Measurements from ENCODE around the gene KLHL36.

KLHL36 gene

DNA sequence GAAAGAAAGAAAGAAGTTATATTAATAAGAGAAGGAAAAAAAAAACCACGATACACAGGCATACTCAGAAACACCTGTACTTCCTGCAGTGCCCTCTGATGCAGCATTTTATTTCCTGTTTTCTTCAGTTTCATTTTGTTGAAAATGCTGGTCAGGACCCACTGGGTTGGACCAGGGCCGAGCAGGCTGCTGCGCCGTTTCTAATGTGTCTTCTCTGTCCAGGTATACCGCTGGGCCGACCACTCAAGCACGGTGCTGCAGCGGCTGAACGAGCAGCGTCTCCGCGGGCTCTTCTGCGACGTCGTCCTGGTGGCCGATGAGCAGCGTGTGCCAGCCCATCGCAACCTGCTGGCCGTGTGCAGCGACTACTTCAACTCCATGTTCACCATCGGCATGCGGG, 8.3 kb downstream of the KLHL36 start:
- Histone ChIP-seq H3K9ac (ENCODE audit: low read length in 5 of 5) (no peak overlapping the region), H3K9me3 (ENCODE audit: control insufficient read depth in 5 of 5, low read length in 5 of 5) (no peaks in the 10 kb centered on the region), H3K36me3 (ENCODE audit: control insufficient read depth in 5 of 5, insufficient read depth in 5 of 5, low read length in 5 of 5) (peaks cover 0 to 74% (median 64%) of the 10 kb centered on the region in 5 donors), H3K4me3 (ENCODE audit: low read depth in 1 of 5, low read length in 5 of 5) (no peak overlapping the region), H3K27ac (ENCODE audit: low read depth, low read length) (no peak overlapping the region), H3K4me1 (ENCODE audit: control insufficient read depth in 5 of 5, insufficient read depth in 5 of 5, low read length in 5 of 5) (peaks cover 0 to 20% (median 0%) of the 10 kb centered on the region in 5 donors), H3K27me3 (ENCODE audit: control insufficient read depth in 5 of 5, insufficient read depth in 4 of 5, low read length in 5 of 5) (no peaks in the 10 kb centered on the region)

DNA sequence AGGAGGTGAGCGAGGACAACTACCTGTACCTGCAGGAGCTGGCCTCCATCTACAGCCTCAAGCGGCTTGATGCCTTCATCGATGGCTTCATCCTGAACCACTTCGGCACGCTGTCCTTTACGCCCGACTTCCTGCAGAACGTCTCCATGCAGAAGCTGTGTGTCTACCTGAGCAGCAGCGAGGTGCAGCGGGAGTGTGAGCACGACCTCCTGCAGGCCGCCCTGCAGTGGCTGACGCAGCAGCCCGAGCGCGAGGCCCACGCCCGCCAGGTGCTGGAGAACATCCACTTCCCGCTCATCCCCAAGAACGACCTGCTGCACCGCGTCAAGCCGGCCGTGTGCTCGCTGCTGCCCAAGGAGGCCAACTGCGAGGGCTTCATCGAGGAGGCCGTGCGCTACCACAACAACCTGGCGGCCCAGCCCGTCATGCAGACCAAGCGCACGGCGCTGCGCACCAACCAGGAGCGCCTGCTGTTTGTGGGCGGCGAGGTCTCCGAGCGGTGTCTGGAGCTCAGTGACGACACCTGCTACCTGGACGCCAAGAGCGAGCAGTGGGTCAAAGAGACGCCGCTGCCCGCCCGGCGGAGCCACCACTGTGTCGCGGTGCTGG, 9.0 kb downstream of the KLHL36 start:
- no peak overlapping the region for H3K4me3 ChIP-seq (ENCODE audit: low read depth in 1 of 5, low read length in 5 of 5)
- no peaks in the 10 kb centered on the region for H3K27me3 ChIP-seq (ENCODE audit: control insufficient read depth in 5 of 5, insufficient read depth in 4 of 5, low read length in 5 of 5)
- peaks cover 0 to 77% (median 71%) of the 10 kb centered on the region in 5 donors for H3K36me3 ChIP-seq (ENCODE audit: control insufficient read depth in 5 of 5, insufficient read depth in 5 of 5, low read length in 5 of 5)
- peaks cover 0 to 20% (median 0%) of the 10 kb centered on the region in 5 donors for H3K4me1 ChIP-seq (ENCODE audit: control insufficient read depth in 5 of 5, insufficient read depth in 5 of 5, low read length in 5 of 5)
- no peak overlapping the region for H3K9ac ChIP-seq (ENCODE audit: low read length in 5 of 5)
- H3K9me3 ChIP-seq (ENCODE audit: control insufficient read depth in 5 of 5, low read length in 5 of 5), result no peaks in the 10 kb centered on the region
- no peak overlapping the region for H3K27ac ChIP-seq (ENCODE audit: low read depth, low read length)

DNA sequence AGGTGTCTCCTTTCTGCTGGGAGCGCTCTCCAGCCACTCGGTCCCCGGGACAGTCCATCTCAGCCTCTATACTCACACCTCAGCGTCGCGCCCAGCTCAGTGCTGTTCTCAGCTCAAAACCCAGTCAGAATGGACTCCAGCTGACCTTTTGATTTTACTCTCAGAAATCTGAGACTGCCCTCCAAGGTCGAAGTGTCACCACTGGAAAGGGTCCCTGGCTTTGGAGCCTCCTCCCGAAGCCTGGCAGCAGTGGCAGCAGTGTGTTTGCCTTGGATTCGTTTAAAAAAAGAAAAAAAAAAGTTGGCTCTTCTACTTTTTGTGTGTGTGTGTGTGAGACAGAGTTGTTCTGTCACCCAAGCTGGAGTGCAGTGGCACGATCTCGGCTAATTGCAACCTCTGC, 10.4 kb downstream of the KLHL36 start:
- Histone ChIP-seq H3K9ac (ENCODE audit: low read length in 5 of 5) (no peak overlapping the region), H3K27me3 (ENCODE audit: control insufficient read depth in 5 of 5, insufficient read depth in 4 of 5, low read length in 5 of 5) (no peaks in the 10 kb centered on the region), H3K27ac (ENCODE audit: low read depth, low read length) (no peak overlapping the region), H3K4me1 (ENCODE audit: control insufficient read depth in 5 of 5, insufficient read depth in 5 of 5, low read length in 5 of 5) (peaks cover 0 to 21% (median 2%) of the 10 kb centered on the region in 5 donors), H3K9me3 (ENCODE audit: control insufficient read depth in 5 of 5, low read length in 5 of 5) (no peaks in the 10 kb centered on the region), H3K4me3 (ENCODE audit: low read depth in 1 of 5, low read length in 5 of 5) (no peak overlapping the region), H3K36me3 (ENCODE audit: control insufficient read depth in 5 of 5, insufficient read depth in 5 of 5, low read length in 5 of 5) (peaks cover 3 to 78% (median 75%) of the 10 kb centered on the region in 5 donors)

DNA sequence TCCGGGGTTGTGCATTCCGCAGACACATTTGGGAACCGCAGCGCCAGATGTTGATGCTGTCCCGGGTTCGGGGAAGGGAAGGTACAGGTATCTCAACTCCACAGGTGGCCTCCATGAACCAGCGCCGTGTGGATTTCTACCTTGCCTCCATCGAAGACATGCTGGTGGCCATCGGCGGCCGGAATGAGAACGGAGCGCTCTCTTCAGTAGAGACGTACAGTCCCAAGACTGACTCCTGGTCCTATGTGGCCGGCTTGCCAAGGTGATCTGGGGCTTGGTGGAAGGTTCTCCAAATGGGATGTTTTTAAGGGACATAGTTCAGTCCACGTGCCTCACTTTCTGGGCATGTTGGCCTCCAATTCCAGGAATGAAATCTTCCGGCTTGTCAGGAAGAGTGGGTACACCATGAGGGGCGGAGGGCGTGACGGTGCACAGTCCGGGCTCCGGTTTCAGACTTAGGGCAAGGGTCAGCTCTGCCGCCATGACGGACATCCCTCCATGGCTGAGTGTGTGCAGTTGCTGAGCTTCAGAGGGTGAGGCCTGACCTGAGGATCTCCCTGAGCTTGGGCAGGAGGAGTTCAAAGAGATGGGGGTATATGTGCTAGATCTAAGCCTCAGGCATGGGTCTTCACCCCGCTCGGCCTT, 11.5 kb downstream of the KLHL36 start:
- no peaks in the 10 kb centered on the region for H3K9me3 ChIP-seq (ENCODE audit: control insufficient read depth in 5 of 5, low read length in 5 of 5)
- peaks cover 5 to 84% (median 77%) of the 10 kb centered on the region in 5 donors for H3K36me3 ChIP-seq (ENCODE audit: control insufficient read depth in 5 of 5, insufficient read depth in 5 of 5, low read length in 5 of 5)
- no peak overlapping the region for H3K9ac ChIP-seq (ENCODE audit: low read length in 5 of 5)
- no peak overlapping the region for H3K27ac ChIP-seq (ENCODE audit: low read depth, low read length)
- H3K27me3 ChIP-seq (ENCODE audit: control insufficient read depth in 5 of 5, insufficient read depth in 4 of 5, low read length in 5 of 5), result no peaks in the 10 kb centered on the region
- H3K4me1 ChIP-seq (ENCODE audit: control insufficient read depth in 5 of 5, insufficient read depth in 5 of 5, low read length in 5 of 5), result peaks cover 0 to 16% (median 4%) of the 10 kb centered on the region in 5 donors
- H3K4me3 ChIP-seq (ENCODE audit: low read depth in 1 of 5, low read length in 5 of 5), result no peak overlapping the region

DNA sequence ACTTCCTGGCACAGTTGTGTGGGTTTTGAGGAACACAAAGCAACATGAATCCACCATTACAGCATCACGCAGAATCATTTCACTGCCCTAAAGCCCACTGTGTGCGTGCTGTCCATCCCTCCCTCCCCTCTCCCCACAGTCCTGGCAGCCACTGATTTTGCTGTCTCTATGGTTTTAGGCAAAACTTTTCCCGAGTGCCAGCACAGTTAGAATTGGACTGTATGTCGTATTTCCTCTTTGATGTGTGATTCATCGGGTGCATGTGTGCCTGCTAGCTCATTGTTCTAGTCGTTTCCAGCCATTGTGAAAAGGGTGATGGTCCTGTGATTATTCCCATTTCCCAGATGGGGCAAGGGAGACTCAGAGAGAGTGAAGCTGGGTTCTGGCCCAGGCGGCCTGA, 12.7 kb downstream of the KLHL36 start:
- Histone ChIP-seq H3K4me1 (ENCODE audit: control insufficient read depth in 5 of 5, insufficient read depth in 5 of 5, low read length in 5 of 5) (peaks cover 0 to 7% (median 4%) of the 10 kb centered on the region in 5 donors), H3K4me3 (ENCODE audit: low read depth in 1 of 5, low read length in 5 of 5) (no peak overlapping the region), H3K9ac (ENCODE audit: low read length in 5 of 5) (no peak overlapping the region), H3K9me3 (ENCODE audit: control insufficient read depth in 5 of 5, low read length in 5 of 5) (no peaks in the 10 kb centered on the region), H3K36me3 (ENCODE audit: control insufficient read depth in 5 of 5, insufficient read depth in 5 of 5, low read length in 5 of 5) (peaks cover 5 to 95% (median 87%) of the 10 kb centered on the region in 5 donors), H3K27ac (ENCODE audit: low read depth, low read length) (no peak overlapping the region), H3K27me3 (ENCODE audit: control insufficient read depth in 5 of 5, insufficient read depth in 4 of 5, low read length in 5 of 5) (no peaks in the 10 kb centered on the region)

DNA sequence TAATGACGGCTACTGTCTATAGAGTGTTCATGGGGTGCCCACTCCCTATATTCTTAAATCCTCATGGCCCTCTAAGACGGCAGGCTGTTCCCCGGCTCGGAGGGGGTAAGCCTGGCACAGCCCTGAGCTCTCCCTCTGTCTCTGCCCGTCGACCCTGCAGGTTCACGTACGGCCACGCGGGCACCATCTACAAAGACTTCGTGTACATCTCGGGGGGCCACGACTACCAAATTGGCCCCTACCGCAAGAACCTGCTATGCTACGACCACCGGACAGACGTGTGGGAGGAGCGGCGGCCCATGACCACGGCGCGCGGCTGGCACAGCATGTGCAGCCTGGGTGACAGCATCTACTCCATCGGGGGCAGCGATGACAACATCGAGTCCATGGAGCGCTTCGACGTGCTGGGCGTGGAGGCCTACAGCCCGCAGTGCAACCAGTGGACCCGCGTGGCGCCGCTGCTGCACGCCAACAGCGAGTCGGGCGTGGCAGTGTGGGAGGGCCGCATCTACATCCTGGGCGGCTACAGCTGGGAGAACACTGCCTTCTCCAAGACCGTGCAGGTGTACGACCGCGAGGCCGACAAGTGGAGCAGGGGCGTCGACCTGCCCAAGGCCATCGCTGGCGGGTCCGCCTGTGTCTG, 13.2 kb downstream of the KLHL36 start:
- Histone ChIP-seq H3K27me3 (ENCODE audit: control insufficient read depth in 5 of 5, insufficient read depth in 4 of 5, low read length in 5 of 5) (no peaks in the 10 kb centered on the region), H3K9ac (ENCODE audit: low read length in 5 of 5) (no peak overlapping the region), H3K36me3 (ENCODE audit: control insufficient read depth in 5 of 5, insufficient read depth in 5 of 5, low read length in 5 of 5) (peaks cover 5 to 99% (median 92%) of the 10 kb centered on the region in 5 donors), H3K4me3 (ENCODE audit: low read depth in 1 of 5, low read length in 5 of 5) (no peak overlapping the region), H3K27ac (ENCODE audit: low read depth, low read length) (no peak overlapping the region), H3K4me1 (ENCODE audit: control insufficient read depth in 5 of 5, insufficient read depth in 5 of 5, low read length in 5 of 5) (peaks cover 0 to 7% (median 4%) of the 10 kb centered on the region in 5 donors), H3K9me3 (ENCODE audit: control insufficient read depth in 5 of 5, low read length in 5 of 5) (no peaks in the 10 kb centered on the region)

DNA sequence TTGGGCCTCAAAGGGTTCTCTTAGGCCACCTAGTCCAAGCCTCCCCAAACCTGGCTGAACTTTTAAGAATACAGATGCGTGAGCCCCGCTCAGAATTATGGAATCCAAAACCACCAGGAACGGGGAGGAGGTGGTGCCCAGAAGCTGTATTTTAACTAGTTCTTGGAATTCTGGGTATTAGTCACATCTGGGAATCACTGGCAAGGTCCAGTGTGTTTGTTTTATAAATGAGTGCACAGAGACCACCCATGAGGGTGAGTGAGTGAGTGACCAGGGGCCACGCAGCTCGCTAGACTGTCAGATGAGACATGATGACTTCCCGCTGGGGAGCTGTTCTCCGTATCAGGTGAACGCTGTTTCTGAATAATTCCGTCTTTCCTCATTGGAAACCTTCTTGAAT, 14.2 kb downstream of the KLHL36 start:
- Histone ChIP-seq H3K27me3 (ENCODE audit: control insufficient read depth in 5 of 5, insufficient read depth in 4 of 5, low read length in 5 of 5) (no peaks in the 10 kb centered on the region), H3K36me3 (ENCODE audit: control insufficient read depth in 5 of 5, insufficient read depth in 5 of 5, low read length in 5 of 5) (peaks cover 5 to 91% (median 84%) of the 10 kb centered on the region in 5 donors), H3K27ac (ENCODE audit: low read depth, low read length) (no peak overlapping the region), H3K9me3 (ENCODE audit: control insufficient read depth in 5 of 5, low read length in 5 of 5) (no peaks in the 10 kb centered on the region), H3K9ac (ENCODE audit: low read length in 5 of 5) (no peak overlapping the region), H3K4me3 (ENCODE audit: low read depth in 1 of 5, low read length in 5 of 5) (no peak overlapping the region), H3K4me1 (ENCODE audit: control insufficient read depth in 5 of 5, insufficient read depth in 5 of 5, low read length in 5 of 5) (peaks cover 0 to 7% (median 4%) of the 10 kb centered on the region in 5 donors)

DNA sequence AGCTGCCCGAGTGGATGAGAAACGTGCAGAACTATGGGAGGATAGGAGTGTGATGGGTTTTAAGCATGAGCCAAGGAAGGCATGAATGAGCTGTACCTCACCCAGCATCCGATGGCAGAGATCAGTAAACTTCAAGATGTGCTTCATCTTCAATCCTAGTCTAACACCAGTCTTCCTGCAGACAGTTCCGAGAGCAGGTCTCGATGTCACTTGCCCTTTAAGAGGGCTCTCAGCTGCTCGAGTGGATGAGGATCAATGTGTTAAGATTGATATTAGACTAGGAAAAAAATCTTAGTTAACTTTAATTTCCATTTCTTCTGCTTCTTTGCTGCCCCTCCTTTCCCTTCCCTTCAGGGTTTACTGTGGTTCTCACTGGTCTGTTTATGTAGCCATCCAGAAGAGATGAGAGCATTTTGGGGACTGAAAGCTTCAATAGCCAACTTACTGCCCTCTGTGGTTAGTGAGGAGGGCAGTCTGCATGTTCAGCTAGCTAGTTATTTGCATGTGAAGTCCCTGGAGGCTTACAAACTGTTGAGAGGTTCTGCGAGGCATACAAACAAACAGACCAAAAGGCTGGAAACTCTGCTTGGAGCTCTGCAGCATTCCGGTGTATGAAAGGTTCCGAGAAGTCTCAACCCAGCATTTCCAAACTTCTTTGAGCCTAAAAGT, 15.3 kb downstream of the KLHL36 start:
- Histone ChIP-seq H3K27me3 (ENCODE audit: control insufficient read depth in 5 of 5, insufficient read depth in 4 of 5, low read length in 5 of 5) (no peaks in the 10 kb centered on the region), H3K4me3 (ENCODE audit: low read depth in 1 of 5, low read length in 5 of 5) (no peak overlapping the region), H3K9ac (ENCODE audit: low read length in 5 of 5) (no peak overlapping the region), H3K4me1 (ENCODE audit: control insufficient read depth in 5 of 5, insufficient read depth in 5 of 5, low read length in 5 of 5) (peaks cover 0 to 7% (median 5%) of the 10 kb centered on the region in 5 donors), H3K27ac (ENCODE audit: low read depth, low read length) (no peak overlapping the region), H3K9me3 (ENCODE audit: control insufficient read depth in 5 of 5, low read length in 5 of 5) (no peaks in the 10 kb centered on the region), H3K36me3 (ENCODE audit: control insufficient read depth in 5 of 5, insufficient read depth in 5 of 5, low read length in 5 of 5) (peaks cover 5 to 90% (median 74%) of the 10 kb centered on the region in 5 donors)

DNA sequence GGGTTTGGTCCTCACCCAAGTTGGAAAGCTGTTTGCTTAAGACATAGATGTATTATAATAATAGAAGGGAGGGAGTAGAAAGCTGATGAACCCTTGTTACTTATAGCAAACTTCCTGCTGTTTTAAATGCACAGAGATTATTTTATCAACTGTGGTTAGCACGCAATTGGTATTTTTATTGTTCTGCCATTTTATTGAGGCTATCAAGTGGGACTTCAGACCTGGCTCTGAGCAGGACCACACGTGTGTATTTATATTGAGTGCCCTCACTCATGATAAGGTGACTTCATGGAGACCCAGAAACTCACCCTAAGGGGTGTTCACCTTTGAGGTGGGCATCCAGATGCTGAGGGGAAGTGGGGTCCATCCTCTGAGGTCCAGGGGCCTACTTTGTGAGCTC, 17.0 kb downstream of the KLHL36 start:
- Histone ChIP-seq H3K36me3 (ENCODE audit: control insufficient read depth in 5 of 5, insufficient read depth in 5 of 5, low read length in 5 of 5) (peaks cover 5 to 75% (median 56%) of the 10 kb centered on the region in 5 donors), H3K9me3 (ENCODE audit: control insufficient read depth in 5 of 5, low read length in 5 of 5) (no peaks in the 10 kb centered on the region), H3K27ac (ENCODE audit: low read depth, low read length) (no peak overlapping the region)

DNA sequence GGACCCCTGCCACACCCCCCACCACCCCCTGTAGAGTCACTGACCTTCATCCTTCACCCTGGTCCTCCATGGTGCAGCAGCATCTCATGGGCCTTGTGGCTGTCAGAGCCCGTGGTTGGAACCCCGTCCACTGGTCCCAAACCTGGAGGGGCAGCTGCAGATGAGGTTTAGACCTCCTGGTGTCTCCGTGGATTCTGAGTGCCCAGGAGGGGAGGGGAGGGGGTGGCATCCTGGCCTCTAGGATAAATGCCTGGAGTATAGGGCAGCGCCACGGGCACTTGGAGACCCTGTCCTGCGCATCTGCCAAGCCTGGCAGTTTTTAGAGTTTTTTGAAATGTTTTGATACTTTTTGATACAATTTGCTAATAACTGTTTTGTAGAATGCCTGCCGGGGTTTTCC, 17.5 kb downstream of the KLHL36 start:
- Histone ChIP-seq H3K27me3 (ENCODE audit: control insufficient read depth in 5 of 5, insufficient read depth in 4 of 5, low read length in 5 of 5) (no peaks in the 10 kb centered on the region), H3K36me3 (ENCODE audit: control insufficient read depth in 5 of 5, insufficient read depth in 5 of 5, low read length in 5 of 5) (peaks cover 5 to 70% (median 51%) of the 10 kb centered on the region in 5 donors), H3K4me3 (ENCODE audit: low read depth in 1 of 5, low read length in 5 of 5) (no peak overlapping the region), H3K4me1 (ENCODE audit: control insufficient read depth in 5 of 5, insufficient read depth in 5 of 5, low read length in 5 of 5) (peaks cover 0 to 7% (median 5%) of the 10 kb centered on the region in 5 donors), H3K9ac (ENCODE audit: low read length in 5 of 5) (no peak overlapping the region), H3K27ac (ENCODE audit: low read depth, low read length) (no peak overlapping the region), H3K9me3 (ENCODE audit: control insufficient read depth in 5 of 5, low read length in 5 of 5) (no peaks in the 10 kb centered on the region)

More for the DNA sequence above, 17.0 kb downstream of the KLHL36 start:
- Histone ChIP-seq H3K9ac (ENCODE audit: low read length in 5 of 5) (no peak overlapping the region), H3K27me3 (ENCODE audit: control insufficient read depth in 5 of 5, insufficient read depth in 4 of 5, low read length in 5 of 5) (no peaks in the 10 kb centered on the region), H3K4me1 (ENCODE audit: control insufficient read depth in 5 of 5, insufficient read depth in 5 of 5, low read length in 5 of 5) (peaks cover 0 to 7% (median 5%) of the 10 kb centered on the region in 5 donors), H3K4me3 (ENCODE audit: low read depth in 1 of 5, low read length in 5 of 5) (no peak overlapping the region)
